D721Med (cell line): Measurements from ENCODE around the gene TMEM254.
"Not testable (repeated sequence)": the region's sequence is repeated elsewhere in the genome, so short reads cannot be mapped to it uniquely, and the experiment has no call there.

Experiments used
- DNase-seq: peaks from one replicate; pipeline ENCODE4 v3.0.0; 2011; ENCODE audit warnings: low spot score; ENCODE audit not compliant: insufficient read length
- FAIRE-seq: peaks from 2 replicates; lab custom pipeline; 2011; peaks lifted over from hg19 to GRCh38; lab: Jason Lieb, UNC
- TF ChIP-seq, protein P1 (sequence below): IDR thresholded peaks from 2 replicates; pipeline ENCODE4 v1.5.1; 2012; ENCODE audit warnings: mild to moderate bottlenecking, control low read depth; ENCODE audit not compliant: insufficient read depth; ENCODE audit errors: missing control alignments

Gene TMEM254

GRCh38 chr10:80078448-80079311 lies at the start of gene TMEM254:
Gene TMEM254, plus strand, starts transcription at chr10:80078665. Its CDS starts 35 bp downstream, at chr10:80078700.
- DNase-seq (peak; percentile 69), FAIRE-seq (no peak)
- TF ChIP-seq, protein P1, sequence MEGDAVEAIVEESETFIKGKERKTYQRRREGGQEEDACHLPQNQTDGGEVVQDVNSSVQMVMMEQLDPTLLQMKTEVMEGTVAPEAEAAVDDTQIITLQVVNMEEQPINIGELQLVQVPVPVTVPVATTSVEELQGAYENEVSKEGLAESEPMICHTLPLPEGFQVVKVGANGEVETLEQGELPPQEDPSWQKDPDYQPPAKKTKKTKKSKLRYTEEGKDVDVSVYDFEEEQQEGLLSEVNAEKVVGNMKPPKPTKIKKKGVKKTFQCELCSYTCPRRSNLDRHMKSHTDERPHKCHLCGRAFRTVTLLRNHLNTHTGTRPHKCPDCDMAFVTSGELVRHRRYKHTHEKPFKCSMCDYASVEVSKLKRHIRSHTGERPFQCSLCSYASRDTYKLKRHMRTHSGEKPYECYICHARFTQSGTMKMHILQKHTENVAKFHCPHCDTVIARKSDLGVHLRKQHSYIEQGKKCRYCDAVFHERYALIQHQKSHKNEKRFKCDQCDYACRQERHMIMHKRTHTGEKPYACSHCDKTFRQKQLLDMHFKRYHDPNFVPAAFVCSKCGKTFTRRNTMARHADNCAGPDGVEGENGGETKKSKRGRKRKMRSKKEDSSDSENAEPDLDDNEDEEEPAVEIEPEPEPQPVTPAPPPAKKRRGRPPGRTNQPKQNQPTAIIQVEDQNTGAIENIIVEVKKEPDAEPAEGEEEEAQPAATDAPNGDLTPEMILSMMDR = no peak

DNA sequence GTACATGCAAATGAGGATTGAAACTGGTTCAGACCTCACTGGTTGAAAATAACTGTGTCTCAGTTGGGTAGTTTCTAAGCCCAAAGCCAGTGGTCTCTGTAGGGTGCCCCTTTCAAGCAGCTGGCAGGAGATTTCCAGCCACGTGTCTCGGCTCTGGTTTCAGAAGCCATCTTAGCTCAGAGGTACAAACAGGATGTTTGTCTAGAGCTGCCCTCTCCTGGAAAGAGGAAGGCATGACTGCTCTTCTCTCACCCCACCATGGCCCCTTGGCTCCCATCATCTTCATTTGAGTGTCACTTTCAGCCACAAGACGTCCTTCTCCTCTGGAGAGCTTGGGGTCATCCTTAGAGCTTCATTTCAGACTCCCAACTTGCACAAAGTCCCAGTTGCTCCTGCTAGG lies 49.3 kb upstream of the TMEM254 start:
- DNase-seq, FAIRE-seq: not testable (repeated sequence)

DNA sequence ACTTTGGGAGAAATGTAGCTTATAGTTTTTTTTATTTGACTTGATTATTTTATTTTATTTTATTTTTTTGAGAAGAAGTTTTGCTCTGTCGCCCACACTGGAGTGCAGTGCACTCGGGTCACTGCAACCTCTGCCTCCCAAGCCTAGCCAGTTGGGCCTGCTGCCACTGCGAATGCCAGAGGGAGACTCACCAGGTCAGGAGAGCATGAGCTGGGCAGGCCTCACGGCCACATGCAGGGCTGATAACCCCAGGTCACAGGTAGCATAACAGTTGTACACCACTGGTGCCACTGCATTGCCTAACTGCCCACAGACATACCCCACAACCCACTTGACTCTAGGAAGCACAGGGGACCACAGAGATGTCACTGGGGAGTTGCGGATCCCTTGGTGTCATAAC lies 48.6 kb upstream of the TMEM254 start:
- FAIRE-seq = not testable (repeated sequence)

DNA sequence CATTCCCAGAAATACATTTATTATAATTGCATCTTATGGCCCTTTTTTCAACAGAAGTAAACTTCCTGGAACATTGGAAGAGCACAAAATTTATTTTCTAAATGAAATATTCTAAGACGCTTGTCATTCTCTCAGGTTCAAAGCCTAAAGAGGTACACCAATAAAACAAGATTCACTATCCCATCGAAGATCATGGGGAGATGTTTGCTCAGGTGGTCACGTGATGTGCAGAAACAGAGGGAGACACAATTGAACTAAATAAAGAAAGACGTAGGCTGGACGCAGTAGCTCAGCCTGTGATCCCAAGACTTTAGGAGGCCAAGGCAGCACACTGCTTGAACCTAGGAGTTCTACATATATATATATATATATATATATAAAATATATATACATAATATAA lies 46.0 kb upstream of the TMEM254 start:
- DNase-seq = no peak
- no peak for FAIRE-seq
- TF ChIP-seq, protein P1 = no peak

More for the DNA sequence above, 48.6 kb upstream of the TMEM254 start:
- not testable (repeated sequence) for DNase-seq

DNA sequence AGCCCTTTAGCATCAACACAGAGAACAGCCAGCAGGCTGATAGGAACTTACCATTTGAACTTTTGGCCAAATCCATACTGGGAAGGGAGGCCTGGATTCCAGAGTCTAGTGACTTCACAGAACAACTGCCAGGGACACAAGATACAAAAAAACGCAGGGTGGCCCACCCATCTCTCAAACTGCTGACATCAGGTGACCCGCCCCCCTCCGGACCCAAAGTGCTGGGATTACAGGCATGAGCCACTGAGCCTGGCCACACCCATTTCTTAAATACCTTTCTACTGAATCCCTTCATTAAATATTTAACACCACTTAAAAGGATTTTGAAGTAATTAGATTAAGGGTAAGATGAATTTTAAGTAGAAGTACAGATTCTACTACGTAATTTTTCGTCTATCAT lies 43.7 kb upstream of the TMEM254 start:
- not testable (repeated sequence) for FAIRE-seq, DNase-seq

DNA sequence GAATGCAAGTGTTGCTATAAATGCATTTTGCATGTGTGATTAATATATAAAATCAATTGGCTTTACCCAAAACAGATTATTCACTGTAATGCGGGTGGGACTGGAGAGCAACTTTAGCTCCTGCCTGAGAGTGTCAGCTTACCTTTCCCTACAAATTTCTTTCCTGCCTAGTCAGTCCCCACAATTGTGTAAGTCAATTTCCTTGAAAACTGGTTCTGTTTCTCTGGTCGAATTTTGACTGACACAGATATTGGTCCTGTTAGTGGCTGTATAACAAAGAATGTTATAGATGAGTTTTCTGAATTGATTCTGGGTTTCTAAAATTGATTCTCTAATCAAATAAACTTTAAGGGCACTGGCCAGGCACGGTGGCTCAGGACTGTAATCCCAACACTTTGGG lies 43.0 kb upstream of the TMEM254 start:
- FAIRE-seq, DNase-seq: not testable (repeated sequence)

DNA sequence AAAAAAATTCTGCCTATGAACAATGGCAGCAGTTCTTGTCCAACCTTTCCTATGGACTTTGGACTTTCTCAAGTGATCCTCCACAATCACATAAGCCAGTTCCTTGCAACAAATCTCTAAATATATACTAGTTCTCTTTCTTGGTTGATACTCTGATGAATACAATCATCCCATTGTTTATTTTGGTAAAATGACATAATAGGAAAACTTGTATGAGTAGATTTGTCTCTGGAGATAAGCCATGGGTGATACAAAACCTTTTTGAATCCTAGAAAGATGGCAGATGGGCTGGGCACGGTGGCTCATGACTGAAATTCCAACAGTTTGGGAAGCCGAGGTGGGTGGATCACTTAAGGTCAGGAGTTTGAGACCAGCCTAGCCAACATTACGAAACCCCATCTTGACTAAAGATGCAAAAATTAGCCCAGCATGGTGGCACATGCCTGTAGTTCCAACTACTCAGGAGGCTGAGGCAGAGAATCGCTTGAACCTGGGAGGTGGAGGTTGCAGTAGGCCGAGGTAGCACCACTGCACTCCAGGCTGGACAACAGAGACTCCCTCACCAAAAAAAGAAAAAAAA lies 41.5 kb upstream of the TMEM254 start:
- DNase-seq, FAIRE-seq: not testable (repeated sequence)

DNA sequence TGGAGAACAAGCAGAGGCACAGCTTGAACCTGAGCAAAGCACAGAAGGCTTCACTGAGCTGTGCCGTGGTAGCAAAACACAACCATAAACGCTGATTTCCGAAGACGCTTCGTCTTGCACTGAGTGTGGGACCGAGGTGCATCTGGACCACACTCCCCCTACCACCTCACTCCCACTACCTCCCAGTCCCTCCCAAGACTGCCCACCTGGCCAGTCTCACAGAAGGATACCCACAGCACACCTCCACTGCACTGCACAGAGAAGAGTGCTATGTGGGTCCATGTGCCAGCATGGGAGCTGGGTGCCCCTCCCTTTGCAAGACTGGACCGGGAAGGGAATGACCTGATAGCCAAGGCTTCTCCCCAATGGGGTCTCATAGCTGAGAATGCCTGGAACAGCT lies 40.2 kb upstream of the TMEM254 start:
- not testable (repeated sequence) for DNase-seq, FAIRE-seq

GRCh38 chr10:80041162-80041561 lies 37.3 kb upstream of the TMEM254 start:
- no peak for FAIRE-seq

GRCh38 chr10:80044935-80045334 lies 33.5 kb upstream of the TMEM254 start:
- DNase-seq, FAIRE-seq: not testable (repeated sequence)

More at GRCh38 chr10:80041162-80041561, 37.3 kb upstream of the TMEM254 start:
- TF ChIP-seq, protein P1 = no peak
- no peak for DNase-seq
